HG03460 (cell line): ENCODE data around the gene SPDYE3.
A peak's percentile ranks its signal among the peaks of the same experiment; 100 is the strongest.

Experiments
- ATAC-seq: cut with Tn5 transposase; IDR thresholded peaks from one replicate; pipeline ENCODE4 v1.9.1; 2021; ENCODE audit not compliant: unreplicated experiment

SPDYE3 gene

GRCh38 chr7:100369105-100369504 lies 61.6 kb downstream of the SPDYE3 start:
- peak; percentile 51 for ATAC-seq

GRCh38 chr7:100370303-100370702 lies 62.8 kb downstream of the SPDYE3 start:
- ATAC-seq = no peak

GRCh38 chr7:100370746-100371145 lies 63.2 kb downstream of the SPDYE3 start:
- no peak for ATAC-seq

GRCh38 chr7:100371561-100372171 lies 64.2 kb downstream of the SPDYE3 start:
- ATAC-seq = no peak
